ENCODE results near the gene PRKCE. TPM values are rescaled to one million over a fixed set of nuclear protein-coding genes. Genes with fewer than 3 reads are reported as not detected.

The PRKCE gene
- total RNA-seq, 1 experiment from 2014 or later = 14.0 TPM

DNA sequence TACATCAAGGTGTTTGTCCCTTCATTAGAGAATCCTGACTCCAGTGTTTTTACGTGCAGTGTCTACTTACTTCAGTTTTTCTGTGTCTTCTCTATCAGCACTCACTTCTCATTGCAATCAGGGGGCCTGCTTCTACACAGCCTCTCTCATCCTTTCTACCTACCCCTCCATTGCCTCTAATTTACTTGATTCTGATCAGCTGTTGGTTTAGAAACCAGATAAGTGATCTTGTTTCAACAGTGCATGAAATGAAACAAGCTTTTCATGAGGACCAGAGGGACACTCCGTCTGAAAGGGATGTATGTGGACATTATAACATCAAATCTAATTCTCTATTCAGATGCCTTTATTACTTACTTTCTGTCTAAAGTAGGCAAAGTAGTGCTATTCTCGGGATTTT, 136.9 kb downstream of the PRKCE start:
- Histone ChIP-seq H3K27ac (ENCODE audit: low read length) (no peak overlapping the region), H3K4me3 (ENCODE audit: low read depth in 2 of 2, low read length in 2 of 2) (no peak overlapping the region), H3K9me3 (ENCODE audit: control insufficient read depth, insufficient read depth, low read depth, low read length) (no peaks in the 10 kb centered on the region), H3K36me3 (ENCODE audit: control insufficient read depth, insufficient read depth, low read length) (no peaks in the 10 kb centered on the region), H3K4me1 (ENCODE audit: control insufficient read depth, insufficient read depth, low read length) (no peaks in the 10 kb centered on the region), H3K27me3 (ENCODE audit: control insufficient read depth, insufficient read depth, low read length) (no peaks in the 10 kb centered on the region)
- in situ Hi-C loops (cut with HindIII; ENCODE audit: low pct_unique_long_range_greater_than_20kb, low sequenced_read_pairs) = no loop called here
- intact Hi-C loops (cut with micrococcal nuclease; ENCODE audit: unreplicated experiment) = no loop called here
- ChIA-PET POLR2A (no interaction called here), CTCF (interaction anchor here (0.8 kb wide), 1 partner anchor 10 kb away, joined by 3 read pairs; no protein-coding TSS in a partner anchor)
- DNase-seq (ENCODE audit: low read depth, low spot score) (no peak), ATAC-seq (no peak)
- TF ChIP-seq CTCF (IDR thresholded peaks at IDR 0.05) (no peak), SIN3A (IDR thresholded peaks at IDR 0.05; ENCODE audit: borderline replicate concordance, insufficient read depth, low read depth, low read length) (no peak), POLR2AphosphoS5 (IDR thresholded peaks at IDR 0.05; ENCODE audit: low read depth, low read length) (no peak), TCF7L2 (IDR thresholded peaks at IDR 0.05; ENCODE audit: low read depth, low read length) (no peak)
- TF ChIP-seq, protein P1, sequence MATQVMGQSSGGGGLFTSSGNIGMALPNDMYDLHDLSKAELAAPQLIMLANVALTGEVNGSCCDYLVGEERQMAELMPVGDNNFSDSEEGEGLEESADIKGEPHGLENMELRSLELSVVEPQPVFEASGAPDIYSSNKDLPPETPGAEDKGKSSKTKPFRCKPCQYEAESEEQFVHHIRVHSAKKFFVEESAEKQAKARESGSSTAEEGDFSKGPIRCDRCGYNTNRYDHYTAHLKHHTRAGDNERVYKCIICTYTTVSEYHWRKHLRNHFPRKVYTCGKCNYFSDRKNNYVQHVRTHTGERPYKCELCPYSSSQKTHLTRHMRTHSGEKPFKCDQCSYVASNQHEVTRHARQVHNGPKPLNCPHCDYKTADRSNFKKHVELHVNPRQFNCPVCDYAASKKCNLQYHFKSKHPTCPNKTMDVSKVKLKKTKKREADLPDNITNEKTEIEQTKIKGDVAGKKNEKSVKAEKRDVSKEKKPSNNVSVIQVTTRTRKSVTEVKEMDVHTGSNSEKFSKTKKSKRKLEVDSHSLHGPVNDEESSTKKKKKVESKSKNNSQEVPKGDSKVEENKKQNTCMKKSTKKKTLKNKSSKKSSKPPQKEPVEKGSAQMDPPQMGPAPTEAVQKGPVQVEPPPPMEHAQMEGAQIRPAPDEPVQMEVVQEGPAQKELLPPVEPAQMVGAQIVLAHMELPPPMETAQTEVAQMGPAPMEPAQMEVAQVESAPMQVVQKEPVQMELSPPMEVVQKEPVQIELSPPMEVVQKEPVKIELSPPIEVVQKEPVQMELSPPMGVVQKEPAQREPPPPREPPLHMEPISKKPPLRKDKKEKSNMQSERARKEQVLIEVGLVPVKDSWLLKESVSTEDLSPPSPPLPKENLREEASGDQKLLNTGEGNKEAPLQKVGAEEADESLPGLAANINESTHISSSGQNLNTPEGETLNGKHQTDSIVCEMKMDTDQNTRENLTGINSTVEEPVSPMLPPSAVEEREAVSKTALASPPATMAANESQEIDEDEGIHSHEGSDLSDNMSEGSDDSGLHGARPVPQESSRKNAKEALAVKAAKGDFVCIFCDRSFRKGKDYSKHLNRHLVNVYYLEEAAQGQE (IDR thresholded peaks at IDR 0.05; ENCODE audit: insufficient read depth in 1 of 2, low read depth in 2 of 2, low read length in 1 of 2) = no peak
- no TSS peak for BruUV-seq (replicated peaks)

GRCh38 chr2:45789317-45789716, 137.8 kb downstream of the PRKCE start:
- H3K27me3 ChIP-seq (ENCODE audit: control insufficient read depth, insufficient read depth, low read length) = no peaks in the 10 kb centered on the region
- H3K36me3 ChIP-seq (ENCODE audit: control insufficient read depth, insufficient read depth, low read length) = no peaks in the 10 kb centered on the region
- ATAC-seq (no peak), DNase-seq (ENCODE audit: low read depth, low spot score) (no peak)
- TF ChIP-seq POLR2AphosphoS5 (IDR thresholded peaks at IDR 0.05; ENCODE audit: low read depth, low read length) (no peak), SIN3A (IDR thresholded peaks at IDR 0.05; ENCODE audit: borderline replicate concordance, insufficient read depth, low read depth, low read length) (no peak), TCF7L2 (IDR thresholded peaks at IDR 0.05; ENCODE audit: low read depth, low read length) (no peak), CTCF (IDR thresholded peaks at IDR 0.05) (no peak)
- TF ChIP-seq, protein P1 (IDR thresholded peaks at IDR 0.05; ENCODE audit: insufficient read depth in 1 of 2, low read depth in 2 of 2, low read length in 1 of 2) = no peak
- BruUV-seq (replicated peaks) = no TSS peak
- ChIA-PET CTCF (no interaction called here), POLR2A (interaction anchor here (0.9 kb wide), 1 partner anchor 137 kb away, joined by 3 read pairs; no protein-coding TSS in a partner anchor)
- no peak overlapping the region for H3K27ac ChIP-seq (ENCODE audit: low read length)
- no peaks in the 10 kb centered on the region for H3K4me1 ChIP-seq (ENCODE audit: control insufficient read depth, insufficient read depth, low read length)
- no peaks in the 10 kb centered on the region for H3K9me3 ChIP-seq (ENCODE audit: control insufficient read depth, insufficient read depth, low read depth, low read length)
- in situ Hi-C loops (cut with HindIII; ENCODE audit: low pct_unique_long_range_greater_than_20kb, low sequenced_read_pairs) (no loop called here), intact Hi-C loops (cut with micrococcal nuclease; ENCODE audit: unreplicated experiment) (no loop called here)
- H3K4me3 ChIP-seq (ENCODE audit: low read depth in 2 of 2, low read length in 2 of 2) = no peak overlapping the region
